ENCODE measurements around the gene MED13L. TPM values are rescaled to one million over a fixed set of nuclear protein-coding genes. Genes with fewer than 3 reads are reported as not detected.

The MED13L gene
- total and polyA plus RNA-seq, 2 donors (not counting 3 experiments of a cell fraction or from before 2014, with no cell fraction given), result 27.4 to 93.6 TPM

DNA sequence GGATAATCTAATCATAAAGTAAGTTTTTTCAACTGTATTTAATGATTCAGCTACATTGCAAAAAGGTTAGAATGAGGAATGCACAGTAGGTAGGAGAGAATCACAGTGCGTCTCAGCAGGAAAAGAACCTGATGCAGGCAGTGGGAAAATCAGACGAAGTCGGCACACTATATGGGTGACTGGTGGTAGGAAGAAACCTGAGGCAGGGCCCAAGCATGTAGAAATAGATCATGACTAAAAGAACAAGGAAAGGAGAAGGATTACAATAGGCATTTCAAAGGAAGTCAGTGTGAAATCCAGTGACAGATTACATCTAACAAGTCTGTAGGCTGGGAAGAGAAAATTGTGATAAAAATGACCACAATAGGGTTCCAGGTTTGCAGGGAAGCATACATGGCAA, 267.0 kb downstream of the MED13L start:
- DNase-seq (ENCODE audit: low read depth, low spot score) (no peak), FAIRE-seq (no peak)
- no peak overlapping the region for H3K4me3 ChIP-seq (replicated peaks in 1 of 3; ENCODE audit: insufficient read depth in 1 of 3, low read depth in 1 of 3, low read length in 3 of 3)
- no peak overlapping the region for H2AFZ ChIP-seq (ENCODE audit: low read depth, low read length)
- TF ChIP-seq, protein P1, sequence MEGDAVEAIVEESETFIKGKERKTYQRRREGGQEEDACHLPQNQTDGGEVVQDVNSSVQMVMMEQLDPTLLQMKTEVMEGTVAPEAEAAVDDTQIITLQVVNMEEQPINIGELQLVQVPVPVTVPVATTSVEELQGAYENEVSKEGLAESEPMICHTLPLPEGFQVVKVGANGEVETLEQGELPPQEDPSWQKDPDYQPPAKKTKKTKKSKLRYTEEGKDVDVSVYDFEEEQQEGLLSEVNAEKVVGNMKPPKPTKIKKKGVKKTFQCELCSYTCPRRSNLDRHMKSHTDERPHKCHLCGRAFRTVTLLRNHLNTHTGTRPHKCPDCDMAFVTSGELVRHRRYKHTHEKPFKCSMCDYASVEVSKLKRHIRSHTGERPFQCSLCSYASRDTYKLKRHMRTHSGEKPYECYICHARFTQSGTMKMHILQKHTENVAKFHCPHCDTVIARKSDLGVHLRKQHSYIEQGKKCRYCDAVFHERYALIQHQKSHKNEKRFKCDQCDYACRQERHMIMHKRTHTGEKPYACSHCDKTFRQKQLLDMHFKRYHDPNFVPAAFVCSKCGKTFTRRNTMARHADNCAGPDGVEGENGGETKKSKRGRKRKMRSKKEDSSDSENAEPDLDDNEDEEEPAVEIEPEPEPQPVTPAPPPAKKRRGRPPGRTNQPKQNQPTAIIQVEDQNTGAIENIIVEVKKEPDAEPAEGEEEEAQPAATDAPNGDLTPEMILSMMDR (IDR thresholded peaks at IDR 0.05; ENCODE audit: extremely low read depth in 1 of 2, insufficient read depth in 1 of 2, low read depth in 1 of 2, low read length in 2 of 2), result no peak
- TF ChIP-seq MYC (IDR thresholded peaks at IDR 0.05; ENCODE audit: low read depth, low read length) (no peak), GATA2 (IDR thresholded peaks at IDR 0.05; ENCODE audit: insufficient read depth, insufficient read length, low read depth, low read length) (no peak)
- H3K9ac ChIP-seq (replicated peaks; ENCODE audit: extremely low read depth, insufficient read depth, low read length), result no peak overlapping the region
- no peaks in the 10 kb centered on the region for H3K9me3 ChIP-seq (replicated peaks; ENCODE audit: control insufficient read depth, insufficient read depth, low read length)
- H3K9me1 ChIP-seq (replicated peaks; ENCODE audit: control insufficient read depth, extremely low read depth, insufficient read depth, low read length), result no peaks in the 10 kb centered on the region
- POLR2A ChIA-PET, result no interaction called here
- no peak overlapping the region for H3K27ac ChIP-seq (ENCODE audit: insufficient read depth, low read depth, low read length)
- H3K27me3 ChIP-seq (ENCODE audit: control insufficient read depth in 2 of 2, insufficient read depth in 2 of 2, low read length in 2 of 2), result no peaks in the 10 kb centered on the region
- dilution Hi-C loops (cut with MboI; ENCODE audit: extremely low pct_ligation_motif_present, low sequenced_read_pairs) (no loop called here), intact Hi-C loops (cut with micrococcal nuclease) (no loop called here)
- BruUV-seq (replicated peaks), result no TSS peak
- H3K4me2 ChIP-seq (ENCODE audit: insufficient read depth, low read length), result no peak overlapping the region
- no peaks in the 10 kb centered on the region for H4K20me1 ChIP-seq (replicated peaks; ENCODE audit: control insufficient read depth, extremely low read depth, insufficient read depth, low read length)
- peaks cover 9 to 16% of the 10 kb centered on the region in 2 experiments for H3K36me3 ChIP-seq (ENCODE audit: control insufficient read depth in 2 of 2, extremely low read depth in 1 of 2, insufficient read depth in 2 of 2, low read length in 2 of 2)
- H3K79me2 ChIP-seq (ENCODE audit: control insufficient read depth, insufficient read depth, low read length), result no peaks in the 10 kb centered on the region
- CTCF ChIA-PET, result interaction anchor here (1.8 kb wide), 1 partner anchor 8 kb away, joined by 5 read pairs; no protein-coding TSS in a partner anchor
- H3K4me1 ChIP-seq (ENCODE audit: control insufficient read depth, extremely low read depth, insufficient read depth, low read length), result no peaks in the 10 kb centered on the region

DNA sequence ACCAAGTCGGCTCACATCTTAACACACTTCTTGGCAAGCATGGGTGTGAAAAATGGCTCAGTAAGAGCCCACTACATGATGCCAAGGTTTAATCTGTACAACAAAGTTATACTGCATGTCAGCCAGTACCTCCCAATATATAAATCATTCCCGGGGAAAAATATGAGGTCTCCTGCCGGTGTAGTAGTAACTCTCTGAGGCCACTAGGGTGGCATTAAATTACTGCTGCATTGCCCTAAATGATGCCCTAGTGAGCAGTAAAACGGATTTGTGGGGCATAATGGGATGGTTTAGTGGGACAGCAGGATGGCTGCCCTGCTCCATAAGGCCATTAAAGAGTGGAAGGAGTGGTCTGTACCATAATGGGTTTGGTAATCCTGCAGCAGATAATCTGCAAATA, 267.7 kb downstream of the MED13L start:
- no peak for FAIRE-seq
- BruUV-seq (replicated peaks), result no TSS peak

More for the DNA sequence above, 267.7 kb downstream of the MED13L start:
- POLR2A ChIA-PET, result no interaction called here
- H3K9me3 ChIP-seq (replicated peaks; ENCODE audit: control insufficient read depth, insufficient read depth, low read length), result no peaks in the 10 kb centered on the region
- peaks cover 9 to 14% of the 10 kb centered on the region in 2 experiments for H3K36me3 ChIP-seq (ENCODE audit: control insufficient read depth in 2 of 2, extremely low read depth in 1 of 2, insufficient read depth in 2 of 2, low read length in 2 of 2)
- H3K27ac ChIP-seq (ENCODE audit: insufficient read depth, low read depth, low read length), result no peak overlapping the region
- no peaks in the 10 kb centered on the region for H3K27me3 ChIP-seq (ENCODE audit: control insufficient read depth in 2 of 2, insufficient read depth in 2 of 2, low read length in 2 of 2)
- H3K4me1 ChIP-seq (ENCODE audit: control insufficient read depth, extremely low read depth, insufficient read depth, low read length), result no peaks in the 10 kb centered on the region
- H3K4me3 ChIP-seq (replicated peaks in 1 of 3; ENCODE audit: insufficient read depth in 1 of 3, low read depth in 1 of 3, low read length in 3 of 3), result no peak overlapping the region
- no peaks in the 10 kb centered on the region for H3K9me1 ChIP-seq (replicated peaks; ENCODE audit: control insufficient read depth, extremely low read depth, insufficient read depth, low read length)
- CTCF ChIA-PET, result interaction anchor here (1.5 kb wide), 1 partner anchor 226 kb away, joined by 3 read pairs; no protein-coding TSS in a partner anchor
- H2AFZ ChIP-seq (ENCODE audit: low read depth, low read length), result no peak overlapping the region
- dilution Hi-C loops (cut with MboI; ENCODE audit: extremely low pct_ligation_motif_present, low sequenced_read_pairs) (no loop called here), intact Hi-C loops (cut with micrococcal nuclease) (no loop called here)
- no peak for DNase-seq (ENCODE audit: low read depth, low spot score)
- no peak overlapping the region for H3K9ac ChIP-seq (replicated peaks; ENCODE audit: extremely low read depth, insufficient read depth, low read length)
- no peaks in the 10 kb centered on the region for H4K20me1 ChIP-seq (replicated peaks; ENCODE audit: control insufficient read depth, extremely low read depth, insufficient read depth, low read length)
- H3K79me2 ChIP-seq (ENCODE audit: control insufficient read depth, insufficient read depth, low read length), result no peaks in the 10 kb centered on the region
- H3K4me2 ChIP-seq (ENCODE audit: insufficient read depth, low read length), result no peak overlapping the region
- TF ChIP-seq, protein P1 (IDR thresholded peaks at IDR 0.05; ENCODE audit: extremely low read depth in 1 of 2, insufficient read depth in 1 of 2, low read depth in 1 of 2, low read length in 2 of 2), result peak; percentile 18 to 37
- TF ChIP-seq POLR2AphosphoS5 (IDR thresholded peaks at IDR 0.05; ENCODE audit: insufficient read depth, low read depth, low read length), result no peak
